SK-N-MC (cell line): ENCODE measurements around the gene COPS7A.
A peak's percentile ranks its signal among the peaks of the same experiment; 100 is the strongest.

Experiments used
- DNase-seq: peaks from one replicate; pipeline ENCODE4 v3.0.0-alpha.2; 2011; ENCODE audit warnings: low read depth, low spot score
- H3K27ac ChIP-seq: fragments of 200-600 bp; sonication (generic); 2 replicates; pipeline ENCODE4 v1.5.1; 2016; ENCODE audit warnings: mixed run types
- H3K36me3 ChIP-seq: fragments of 200-600 bp; sonication (generic); 2 replicates; pipeline ENCODE4 v1.6.1; 2017; ENCODE audit warnings: antibody characterized with exemption, low read length, mixed read lengths; ENCODE audit not compliant: insufficient read depth
- H3K4me3 ChIP-seq: fragments of 200-600 bp; sonication (generic); 2 replicates; pipeline ENCODE4 v1.5.1; 2016
- H3K9ac ChIP-seq: fragments of 200-600 bp; sonication (generic); 2 replicates; pipeline ENCODE4 v1.8.0; 2017; ENCODE audit warnings: mixed run types, mixed read lengths; ENCODE audit not compliant: insufficient read length
- H3K9me3 ChIP-seq: fragments of 200-600 bp; sonication (generic); 2 replicates; pipeline ENCODE4 v1.6.1; 2017; ENCODE audit warnings: low read depth, mild to moderate bottlenecking, antibody characterized with exemption, low read length, moderate library complexity, mixed read lengths
- EZH2 ChIP-seq: fragments of 200-600 bp; sonication (generic); IDR thresholded peaks from one replicate; pipeline ENCODE4 v1.6.1; 2017; ENCODE audit warnings: antibody characterized with exemption
- FOXP2 ChIP-seq: optimal IDR thresholded peaks from 2 replicates; pipeline ENCODE3; 2011; ENCODE audit warnings: mild to moderate bottlenecking, moderate library complexity; ENCODE audit not compliant: insufficient read depth; ENCODE audit errors: extremely low read length, control extremely low read depth
- POLR2AphosphoS5 ChIP-seq: IDR thresholded peaks from 2 replicates; pipeline ENCODE4 v1.6.1; 2012; ENCODE audit warnings: mild to moderate bottlenecking, low read depth, low read length, borderline replicate concordance

Gene COPS7A

DNA sequence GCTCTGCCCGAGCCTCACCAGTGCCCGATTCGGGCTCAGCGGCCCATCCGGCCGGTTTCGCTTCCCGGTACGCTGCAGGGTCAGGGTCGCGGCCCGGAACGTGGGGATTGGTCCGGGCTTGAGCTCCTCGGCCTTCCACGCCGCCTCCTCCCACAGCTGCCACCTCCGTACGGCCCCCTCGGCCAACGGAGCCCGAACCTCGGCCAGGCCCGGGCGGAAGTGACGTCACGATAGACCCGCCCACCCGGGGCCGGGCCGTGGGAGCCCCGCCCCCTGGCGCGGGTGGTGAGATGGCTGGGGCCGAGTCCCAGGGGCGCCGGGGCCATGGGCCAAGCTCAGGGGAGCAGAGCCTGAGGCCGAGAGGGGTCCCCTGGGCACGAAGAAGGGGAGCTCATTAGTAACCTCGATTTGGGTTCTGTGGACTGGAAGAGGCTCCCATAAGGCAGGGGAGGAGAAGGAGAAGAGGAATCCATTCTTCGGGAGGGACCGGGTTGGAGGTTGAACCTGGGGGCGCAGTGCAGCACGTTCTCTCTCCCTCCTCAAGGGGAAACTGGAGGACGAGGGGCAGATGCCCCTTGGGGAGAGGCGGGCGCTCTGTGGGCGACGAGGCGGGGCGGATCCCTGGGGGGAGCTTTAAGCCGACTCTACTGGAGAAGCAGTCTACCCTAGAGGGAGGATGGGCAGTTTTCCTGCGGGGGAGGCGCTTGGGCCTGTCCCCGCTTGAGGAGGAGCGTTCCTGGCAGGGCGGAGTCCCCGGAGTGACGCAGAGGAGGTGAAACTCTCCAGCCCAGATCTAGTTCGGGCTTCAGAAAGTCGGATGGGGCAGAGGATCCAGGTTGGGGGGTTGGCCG, 29.3 kb downstream of the COPS7A start, which contains the start of gene MLF2:
TSS of gene MLF2 (minus strand) at position 221 of the 851 bp plus-strand sequence. CDS start 807 bp downstream, outside the sequence.
- H3K9ac ChIP-seq, result peak within 1 kb of the TSS; percentile 99
- peak; percentile 97 for DNase-seq
- peak; percentile 90 for TF ChIP-seq POLR2AphosphoS5
- TF ChIP-seq EZH2, result no peak
- peaks cover 39% of the 10 kb centered on the region for H3K36me3 ChIP-seq
- H3K27ac ChIP-seq, result peak within 1 kb of the TSS; percentile 99
- no peaks in the 10 kb centered on the region for H3K9me3 ChIP-seq
- H3K4me3 ChIP-seq, result peak within 1 kb of the TSS; percentile 99

- Histone ChIP-seq H3K9ac (peak overlapping the region; percentile 52), H3K36me3 (peaks cover 32% of the 10 kb centered on the region), H3K4me3 (peak overlapping the region; percentile 99), H3K9me3 (no peaks in the 10 kb centered on the region), H3K27ac (0 out of 2 replicates have a peak overlapping the region, but pooled peaks have one; percentile 28)
- no peak for TF ChIP-seq EZH2
- no peak for TF ChIP-seq FOXP2
- no peak for TF ChIP-seq POLR2AphosphoS5
- DNase-seq, result no peak
These were observed 30.0 kb downstream of the COPS7A start for GRCh38 chr12:6753772-6754356.

DNA sequence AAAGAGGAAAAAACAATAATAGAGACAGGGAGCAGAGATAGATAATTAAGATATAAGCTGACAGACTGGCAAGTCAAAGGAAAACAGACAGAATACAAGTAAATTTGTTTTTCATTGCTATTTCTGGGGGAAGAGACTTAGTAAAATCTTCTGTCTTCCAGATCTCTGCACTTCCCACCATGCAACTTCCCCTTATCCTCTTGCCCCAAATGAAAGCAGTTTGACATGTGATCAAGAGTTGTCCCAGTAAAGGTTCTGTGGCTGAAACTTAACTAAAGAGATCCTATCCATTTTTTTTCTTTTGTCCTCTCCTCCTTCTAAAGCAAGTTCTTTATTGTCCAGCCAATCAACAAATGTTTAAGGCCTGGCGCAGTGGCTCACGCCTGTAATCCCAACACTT, 30.6 kb downstream of the COPS7A start:
- Histone ChIP-seq H3K36me3 (peaks cover 27% of the 10 kb centered on the region), H3K9me3 (no peaks in the 10 kb centered on the region), H3K9ac (no peak overlapping the region), H3K4me3 (no peak overlapping the region), H3K27ac (0 out of 2 replicates have a peak overlapping the region, but pooled peaks have one; percentile 28)
- DNase-seq, result no peak
- TF ChIP-seq EZH2 (no peak), POLR2AphosphoS5 (no peak), FOXP2 (no peak)

GRCh38 chr12:6757028-6757690, 33.3 kb downstream of the COPS7A start:
- H3K36me3 ChIP-seq, result no peaks in the 10 kb centered on the region; the same call in 1 of the 2 replicates
- no peak overlapping the region for H3K27ac ChIP-seq
- no peak overlapping the region for H3K9ac ChIP-seq
- DNase-seq, result no peak
- TF ChIP-seq EZH2, result no peak
- TF ChIP-seq FOXP2, result no peak
- no peak for TF ChIP-seq POLR2AphosphoS5
- no peak overlapping the region for H3K4me3 ChIP-seq
- H3K9me3 ChIP-seq, result no peaks in the 10 kb centered on the region

GRCh38 chr12:6758506-6759095, 34.8 kb downstream of the COPS7A start:
- no peaks in the 10 kb centered on the region for H3K36me3 ChIP-seq
- no peak overlapping the region for H3K4me3 ChIP-seq
- no peak overlapping the region for H3K9ac ChIP-seq
- no peak overlapping the region for H3K27ac ChIP-seq
- no peak for DNase-seq
- no peaks in the 10 kb centered on the region for H3K9me3 ChIP-seq
- TF ChIP-seq POLR2AphosphoS5 (no peak), EZH2 (no peak), FOXP2 (no peak)

DNA sequence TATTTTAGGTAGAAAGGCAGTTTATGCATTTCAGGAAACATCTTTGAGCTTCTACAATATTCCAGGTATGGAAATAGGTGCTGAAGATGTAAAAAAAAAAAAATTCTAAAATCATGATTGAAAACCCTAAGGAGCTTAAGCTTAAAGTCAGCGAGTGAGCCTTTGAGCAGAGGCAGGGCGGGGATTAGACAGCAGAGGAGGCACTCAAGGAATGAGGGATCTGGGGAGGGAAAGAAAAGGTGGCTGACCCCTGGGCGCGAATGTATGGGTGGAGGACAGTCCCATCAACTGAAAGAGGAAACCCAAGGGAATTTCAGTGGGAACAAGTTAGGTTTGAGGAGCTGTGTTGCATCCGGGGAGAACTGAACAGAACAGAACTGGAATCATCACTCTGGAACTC, 35.9 kb downstream of the COPS7A start:
- TF ChIP-seq POLR2AphosphoS5, result no peak
- no peak for TF ChIP-seq EZH2
- TF ChIP-seq FOXP2, result no peak
- Histone ChIP-seq H3K9ac (no peak overlapping the region), H3K4me3 (no peak overlapping the region), H3K27ac (no peak overlapping the region), H3K36me3 (no peaks in the 10 kb centered on the region), H3K9me3 (no peaks in the 10 kb centered on the region)
- no peak for DNase-seq

DNA sequence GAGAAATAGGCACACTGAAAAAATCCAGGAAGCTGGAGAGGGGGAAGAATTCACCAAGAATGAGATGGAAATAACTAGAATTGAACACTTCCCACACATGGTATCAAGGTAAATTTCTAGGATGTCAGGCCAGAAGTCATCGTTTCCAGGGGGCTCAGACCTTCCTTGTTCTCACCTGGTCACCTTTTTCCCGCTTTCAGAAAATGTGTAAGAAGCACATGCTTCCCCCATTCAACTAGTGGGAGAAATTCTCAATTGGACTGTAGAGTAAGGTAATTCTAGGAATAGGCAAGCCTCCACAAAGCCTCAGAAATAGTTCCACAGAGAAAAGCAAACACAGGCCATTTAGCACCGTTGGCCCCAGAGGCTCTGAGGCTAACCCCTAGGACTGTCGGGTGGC, 39.5 kb downstream of the COPS7A start:
- no peaks in the 10 kb centered on the region for H3K9me3 ChIP-seq
- H3K9ac ChIP-seq, result peak overlapping the region; percentile 37
- no peaks in the 10 kb centered on the region for H3K36me3 ChIP-seq
- peak overlapping the region; percentile 87 for H3K27ac ChIP-seq
- DNase-seq, result no peak
- H3K4me3 ChIP-seq, result peak overlapping the region; percentile 64
- no peak for TF ChIP-seq POLR2AphosphoS5
